Mesothelial cell of epicardium (in vitro differentiated cells): ENCODE data around the gene CAMTA1. TPM values are rescaled to one million over a fixed set of nuclear protein-coding genes. Genes with fewer than 3 reads are reported as not detected.

ENCODE experiments used
- DNase-seq, 2 experiments: peaks; one replicate each; pipeline ENCODE4 v3.0.0; 2021; ENCODE audit warnings: low spot score in 2 of 2; ENCODE audit not compliant: unreplicated experiment in 2 of 2
- H3K27ac Mint-ChIP-seq: 2 replicates; pipeline ENCODE4 v1.8.0; 2021; ENCODE audit warnings: mixed read lengths
- H3K27me3 Mint-ChIP-seq: 2 replicates; pipeline ENCODE4 v1.8.0; 2021; ENCODE audit warnings: low read depth, mixed read lengths
- H3K36me3 Mint-ChIP-seq: 2 replicates; pipeline ENCODE4 v1.8.0; 2021; ENCODE audit warnings: mixed read lengths
- H3K4me1 Mint-ChIP-seq: 2 replicates; pipeline ENCODE4 v1.8.0; 2021; ENCODE audit warnings: mixed read lengths
- H3K4me3 Mint-ChIP-seq: 2 replicates; pipeline ENCODE4 v1.8.0; 2021; ENCODE audit warnings: mild to moderate bottlenecking, moderate library complexity, mixed read lengths
- H3K9me3 Mint-ChIP-seq: 2 replicates; pipeline ENCODE4 v1.8.0; 2021; ENCODE audit warnings: mixed read lengths
- CTCF ChIP-seq: fragments of 200-600 bp; sonication (generic); IDR thresholded peaks from one replicate; pipeline ENCODE4 v1.5.0; 2021; ENCODE audit warnings: antibody characterized with exemption; ENCODE audit not compliant: unreplicated experiment
- total RNA-seq: library from RNA; stranded (reverse); gene quantifications from 3 replicates; pipeline ENCODE4 v1.2.1, GENCODE V29; 2021

Gene CAMTA1
- total RNA-seq, 1 donor from 2014 or later, result 70.4 TPM

- H3K4me1 Mint-ChIP-seq, result peaks cover 33% of the 10 kb centered on the region
- no peaks in the 10 kb centered on the region for H3K27me3 Mint-ChIP-seq
- H3K27ac Mint-ChIP-seq, result no peak overlapping the region
- peaks cover 2% of the 10 kb centered on the region for H3K36me3 Mint-ChIP-seq
- no peak overlapping the region for H3K4me3 Mint-ChIP-seq
- DNase-seq, result no peak
- H3K9me3 Mint-ChIP-seq, result no peaks in the 10 kb centered on the region
- no peak for TF ChIP-seq CTCF
Observed at GRCh38 chr1:6872573-6873261, 87.5 kb downstream of the CAMTA1 start.

GRCh38 chr1:6873298-6874015 lies 88.2 kb downstream of the CAMTA1 start:
- no peak for DNase-seq
- H3K9me3 Mint-ChIP-seq, result no peaks in the 10 kb centered on the region
- no peaks in the 10 kb centered on the region for H3K27me3 Mint-ChIP-seq
- TF ChIP-seq CTCF, result no peak
- H3K27ac Mint-ChIP-seq, result no peak overlapping the region
- H3K4me1 Mint-ChIP-seq, result peaks cover 27% of the 10 kb centered on the region
- H3K36me3 Mint-ChIP-seq, result peaks cover 2% of the 10 kb centered on the region
- no peak overlapping the region for H3K4me3 Mint-ChIP-seq

- Mint-ChIP-seq H3K27ac (no peak overlapping the region), H3K9me3 (no peaks in the 10 kb centered on the region), H3K4me3 (no peak overlapping the region), H3K27me3 (no peaks in the 10 kb centered on the region), H3K36me3 (peaks cover 2% of the 10 kb centered on the region), H3K4me1 (peaks cover 19% of the 10 kb centered on the region)
- DNase-seq, result no peak
- TF ChIP-seq CTCF, result no peak
Observed at GRCh38 chr1:6874298-6874697, 89.0 kb downstream of the CAMTA1 start.

- no peak for TF ChIP-seq CTCF
- Mint-ChIP-seq H3K9me3 (no peaks in the 10 kb centered on the region), H3K27ac (no peak overlapping the region)
Observed at GRCh38 chr1:6880951-6881690, 95.9 kb downstream of the CAMTA1 start.

GRCh38 chr1:6882414-6882813 lies 97.2 kb downstream of the CAMTA1 start:
- DNase-seq, result no peak
- no peak for TF ChIP-seq CTCF
- no peaks in the 10 kb centered on the region for H3K36me3 Mint-ChIP-seq
- no peaks in the 10 kb centered on the region for H3K27me3 Mint-ChIP-seq
- H3K27ac Mint-ChIP-seq, result no peak overlapping the region
- H3K4me1 Mint-ChIP-seq, result no peaks in the 10 kb centered on the region
- H3K9me3 Mint-ChIP-seq, result no peaks in the 10 kb centered on the region
- H3K4me3 Mint-ChIP-seq, result no peak overlapping the region

More at GRCh38 chr1:6880951-6881690, 95.9 kb downstream of the CAMTA1 start:
- H3K4me1 Mint-ChIP-seq, result no peaks in the 10 kb centered on the region
- peaks cover 2% of the 10 kb centered on the region for H3K36me3 Mint-ChIP-seq
- no peaks in the 10 kb centered on the region for H3K27me3 Mint-ChIP-seq
- no peak for DNase-seq
- H3K4me3 Mint-ChIP-seq, result no peak overlapping the region
